HG02885 (cell line): ENCODE data around the gene SNRNP25.
"Not testable (repeated sequence)": the region's sequence is repeated elsewhere in the genome, so short reads cannot be mapped to it uniquely, and the experiment has no call there.

Source experiments
- ATAC-seq: cut with Tn5 transposase; IDR thresholded peaks from one replicate; pipeline ENCODE4 v1.9.1; 2021; ENCODE audit warnings: mild to moderate bottlenecking; ENCODE audit not compliant: unreplicated experiment, poor library complexity

The SNRNP25 gene

DNA sequence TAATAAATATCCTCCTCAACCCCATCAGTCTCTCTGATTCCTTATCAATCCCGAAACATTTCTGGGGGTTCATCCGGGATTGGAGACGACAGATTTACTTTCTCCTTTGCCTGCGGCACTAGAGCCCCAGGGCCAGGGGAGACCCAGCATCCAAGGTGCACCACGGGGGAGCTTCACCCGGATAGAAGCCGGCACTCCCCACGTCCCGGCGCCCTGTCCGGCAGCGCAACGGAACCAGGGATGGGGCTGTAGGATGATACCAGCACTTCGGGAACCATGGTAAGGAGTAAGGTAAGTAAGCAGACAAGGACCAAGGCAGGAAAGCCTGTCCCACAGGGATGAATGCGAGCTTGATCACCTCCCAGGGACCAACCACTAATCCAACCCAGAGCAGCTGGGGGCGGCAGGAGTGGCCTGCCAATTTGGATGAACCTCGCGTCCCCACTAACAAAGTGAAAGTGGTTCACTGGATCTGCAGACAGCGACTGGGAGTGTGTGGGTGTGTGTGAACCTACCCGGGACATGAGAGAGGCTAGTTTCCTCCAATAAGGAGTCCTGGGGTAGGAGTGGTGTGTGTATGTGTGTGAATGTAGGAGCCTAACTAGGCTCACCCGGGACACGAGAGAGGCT, 12.1 kb upstream of the SNRNP25 start:
- ATAC-seq = no peak

DNA sequence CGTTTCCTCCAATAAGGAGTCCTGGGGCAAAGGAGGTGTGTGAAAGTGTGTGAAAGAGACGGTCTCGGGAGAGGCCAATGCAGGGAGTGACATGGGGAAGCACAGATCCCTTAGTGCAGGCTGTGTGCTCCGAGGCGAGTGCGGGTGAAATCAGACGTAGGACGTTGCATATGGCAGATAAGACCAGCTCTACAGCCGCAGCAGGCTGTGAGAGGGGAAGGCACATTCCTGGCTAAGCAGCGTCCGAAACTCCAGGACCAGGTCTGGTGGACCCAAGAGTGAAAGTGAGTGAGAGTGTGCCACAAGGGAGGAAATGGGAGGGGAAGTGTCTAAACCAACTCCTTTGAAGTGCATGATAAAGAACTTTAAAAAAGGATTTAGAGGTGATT, 11.6 kb upstream of the SNRNP25 start:
- no peak for ATAC-seq

DNA sequence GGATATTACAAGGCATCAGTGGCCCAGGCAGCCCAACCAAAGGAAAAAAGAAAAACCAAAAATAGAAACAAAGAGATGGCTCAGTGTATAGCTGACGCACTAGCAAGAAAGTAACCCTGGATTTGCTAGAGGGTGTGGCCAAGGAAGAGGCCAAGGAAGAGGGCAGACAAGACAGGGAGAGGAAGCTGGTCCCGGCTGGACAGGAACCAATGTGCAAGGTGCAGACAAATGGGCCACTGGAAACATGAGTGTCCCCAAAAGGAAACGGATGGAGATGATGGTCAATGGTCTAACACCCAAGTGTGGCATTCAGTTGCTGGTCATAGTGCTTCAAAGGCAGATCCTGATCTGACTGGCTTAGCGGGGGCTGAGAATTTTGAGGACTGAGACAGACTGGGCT, 10.9 kb upstream of the SNRNP25 start:
- no peak for ATAC-seq

DNA sequence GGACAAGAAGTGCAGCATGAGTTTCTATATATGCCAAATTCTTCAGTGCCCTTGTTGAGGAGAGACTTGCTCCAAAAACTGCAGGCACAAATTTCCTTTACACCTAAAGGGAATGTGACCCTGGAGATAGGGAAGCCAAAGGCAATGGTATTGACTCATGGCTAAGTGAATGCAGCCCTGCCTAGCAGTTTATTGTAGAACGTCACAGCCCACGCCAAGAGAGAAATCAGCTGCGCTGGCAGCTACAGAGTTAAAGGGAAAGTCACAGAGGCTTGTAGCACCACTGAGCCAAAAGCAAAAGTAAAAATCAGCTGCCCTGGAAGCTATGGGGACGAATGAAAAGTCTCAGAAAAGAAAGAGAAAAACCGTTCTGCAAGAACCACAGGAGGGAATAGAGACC, 10.3 kb upstream of the SNRNP25 start:
- no peak for ATAC-seq

DNA sequence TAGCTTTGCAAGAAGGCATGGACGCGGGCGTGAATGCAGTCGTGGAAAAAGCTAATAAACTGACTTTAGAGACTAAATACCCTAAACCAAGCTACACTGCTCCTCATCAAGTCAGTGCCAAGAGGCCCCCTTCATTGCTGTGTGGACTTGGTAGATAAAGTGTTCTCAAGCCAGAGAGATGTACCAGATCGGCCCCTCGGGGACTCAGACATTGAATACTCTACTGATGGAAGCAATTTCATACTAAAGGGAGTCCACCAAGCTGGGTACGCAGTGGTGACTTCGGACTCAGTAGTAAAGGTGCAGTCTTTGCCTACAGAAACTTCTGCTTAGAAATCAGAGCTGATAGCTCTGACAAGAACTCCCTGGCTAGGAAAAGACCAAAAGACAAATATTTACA, 9.0 kb upstream of the SNRNP25 start:
- ATAC-seq = no peak

DNA sequence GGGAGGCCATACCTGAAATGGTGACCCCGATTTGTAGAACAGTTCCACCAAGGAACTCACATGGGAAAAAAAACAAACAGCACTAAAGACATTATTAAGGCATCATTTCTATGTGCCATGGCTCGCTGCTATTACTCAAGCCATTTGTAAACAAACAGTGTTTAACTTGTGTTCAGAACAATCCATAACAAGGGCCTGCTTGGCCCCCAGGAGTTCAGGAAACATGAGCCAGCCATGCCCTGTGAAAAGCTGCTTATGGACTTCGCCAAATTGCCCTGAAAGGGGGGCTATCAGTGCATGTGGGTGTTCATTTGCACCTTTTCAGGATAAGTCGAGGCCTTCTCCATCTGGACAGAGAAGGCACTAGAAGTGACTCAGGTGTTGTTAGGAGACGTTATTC, 8.2 kb upstream of the SNRNP25 start:
- no peak for ATAC-seq

DNA sequence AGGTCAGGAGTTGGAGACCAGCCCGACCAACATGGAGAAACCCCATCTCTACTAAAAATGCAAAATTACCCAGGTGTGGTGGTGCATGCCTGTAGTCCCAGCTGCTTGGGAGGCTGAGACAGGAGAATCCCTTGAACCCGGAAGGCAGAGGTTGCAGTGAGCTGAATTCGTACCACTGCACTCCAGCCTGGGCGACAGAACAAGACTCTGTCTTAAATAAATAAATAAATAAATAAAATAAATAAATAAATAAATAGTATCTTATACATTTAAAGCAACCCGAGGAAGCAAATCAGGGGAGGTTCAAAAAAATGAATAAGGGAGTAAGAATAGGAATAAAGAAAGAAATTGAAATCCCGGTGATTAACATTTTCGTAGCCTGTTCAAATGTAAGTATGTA, 7.1 kb upstream of the SNRNP25 start:
- not testable (repeated sequence) for ATAC-seq

GRCh38 chr16:47234-47633, 6.4 kb upstream of the SNRNP25 start:
- ATAC-seq = no peak

DNA sequence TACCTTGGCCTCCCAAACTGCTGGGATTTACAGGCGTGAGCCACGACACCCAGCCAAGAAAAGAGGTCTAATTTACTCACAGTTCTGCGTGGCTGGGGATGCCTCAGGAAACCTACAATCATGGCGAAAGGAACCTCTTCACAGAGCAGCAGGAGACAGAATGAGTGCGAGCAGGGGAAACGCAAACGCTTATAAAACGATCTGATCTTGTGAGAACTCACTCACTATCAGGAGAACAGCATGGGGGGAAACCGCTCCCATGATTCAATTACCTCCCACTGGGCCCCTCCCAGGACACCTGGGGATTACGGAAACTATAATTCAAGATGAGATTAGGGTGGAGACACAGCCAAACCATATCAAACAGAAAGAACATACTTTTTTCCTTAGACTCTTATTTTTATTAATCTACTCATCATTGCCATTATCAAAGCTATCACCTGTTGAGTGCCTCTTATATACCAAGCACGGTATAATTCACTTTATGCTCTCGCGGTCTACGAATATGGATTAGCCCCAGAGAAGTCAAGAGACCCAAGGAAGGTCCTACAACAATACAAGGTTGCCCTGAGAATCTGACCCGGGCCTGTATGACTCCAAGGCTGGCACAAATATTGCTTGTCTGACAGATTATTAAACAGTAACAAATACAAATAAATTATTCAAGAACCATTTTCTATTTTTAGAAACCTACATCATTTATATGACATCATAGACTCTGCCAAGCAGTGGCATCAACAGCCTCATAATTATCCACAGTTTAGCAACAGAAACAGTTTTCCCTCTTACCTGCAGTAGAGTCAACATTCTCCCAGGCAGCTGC, 2.6 kb upstream of the SNRNP25 start:
- no peak for ATAC-seq

GRCh38 chr16:54237-54581, 581 bp downstream of the SNRNP25 start:
- ATAC-seq = no peak

DNA sequence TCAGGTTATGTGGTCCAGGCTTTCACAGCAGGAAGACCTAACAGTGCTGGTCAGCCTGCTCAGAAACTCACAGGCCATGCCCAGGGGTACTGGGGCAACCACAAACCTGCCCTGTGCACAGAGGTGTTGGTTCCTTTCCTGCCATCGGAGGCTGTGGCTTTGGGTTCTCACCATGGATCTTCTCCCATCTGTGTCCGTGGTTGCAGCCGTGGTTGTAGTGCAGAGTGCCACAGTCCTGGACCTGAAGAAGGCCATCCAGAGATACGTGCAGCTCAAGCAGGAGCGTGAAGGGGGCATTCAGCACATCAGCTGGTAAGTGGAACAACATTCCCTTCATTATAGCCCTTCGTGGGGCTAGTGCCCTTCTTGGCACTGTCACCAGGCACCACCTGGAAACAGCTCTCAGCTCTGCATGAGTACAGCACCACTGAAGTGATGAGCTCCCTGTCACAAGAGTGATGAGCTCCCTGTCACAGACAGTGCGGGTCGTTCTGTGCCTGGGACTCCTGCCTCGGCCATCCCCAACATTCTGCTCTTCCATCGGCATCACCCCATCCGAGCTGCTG, 2.0 kb downstream of the SNRNP25 start:
- ATAC-seq = no peak

DNA sequence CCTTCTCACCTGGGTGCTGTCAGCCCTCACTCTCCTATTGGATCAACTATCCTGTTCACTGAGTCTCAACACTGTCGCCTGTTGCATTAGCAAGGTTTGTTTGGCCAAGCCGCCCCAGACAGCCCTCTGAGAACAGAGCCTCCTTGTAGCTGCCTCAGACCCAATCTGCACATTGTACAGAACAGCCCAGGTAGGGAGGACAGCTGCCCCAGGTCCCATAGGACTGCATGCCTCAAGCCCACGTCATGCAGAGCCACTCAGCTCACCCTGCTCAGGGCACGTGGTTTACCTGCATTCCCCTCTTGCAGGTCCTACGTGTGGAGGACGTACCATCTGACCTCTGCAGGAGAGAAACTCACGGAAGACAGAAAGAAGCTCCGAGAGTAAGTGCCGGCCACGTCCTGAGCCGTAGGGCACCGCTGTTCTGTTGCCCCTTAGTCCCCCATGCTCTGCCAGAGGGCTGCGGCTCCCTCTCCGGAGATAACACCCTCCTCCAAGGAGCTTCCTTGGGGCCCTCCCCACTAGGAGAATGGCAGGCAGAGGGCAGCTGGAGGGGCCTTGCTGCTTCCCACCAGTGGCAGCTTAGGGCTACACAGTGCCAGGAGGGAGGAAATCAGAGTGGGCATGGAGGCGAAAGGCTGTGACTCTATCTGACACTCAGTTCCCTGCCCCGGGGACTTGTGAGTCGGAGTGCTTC, 2.8 kb downstream of the SNRNP25 start:
- ATAC-seq = no peak

DNA sequence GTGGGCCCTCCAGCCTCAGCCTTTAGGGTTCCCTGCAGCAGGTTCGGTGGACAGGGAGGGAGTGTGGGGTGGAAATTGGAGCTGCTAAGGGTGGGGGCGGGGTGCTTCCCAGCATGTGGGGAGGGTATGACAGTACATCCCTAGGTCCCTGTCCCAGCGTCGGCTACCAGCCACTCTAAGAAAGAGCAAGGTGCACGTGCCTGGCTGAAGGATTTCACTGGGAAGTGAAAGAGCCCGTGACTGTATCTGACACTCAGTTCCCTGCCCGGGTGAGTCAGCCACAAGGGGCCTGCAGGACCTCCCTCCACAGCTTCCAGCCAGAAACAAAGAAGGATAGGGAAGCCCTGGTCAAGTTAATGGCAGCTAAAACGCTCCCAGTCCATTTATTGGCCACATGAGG, 4.1 kb downstream of the SNRNP25 start:
- no peak for ATAC-seq

DNA sequence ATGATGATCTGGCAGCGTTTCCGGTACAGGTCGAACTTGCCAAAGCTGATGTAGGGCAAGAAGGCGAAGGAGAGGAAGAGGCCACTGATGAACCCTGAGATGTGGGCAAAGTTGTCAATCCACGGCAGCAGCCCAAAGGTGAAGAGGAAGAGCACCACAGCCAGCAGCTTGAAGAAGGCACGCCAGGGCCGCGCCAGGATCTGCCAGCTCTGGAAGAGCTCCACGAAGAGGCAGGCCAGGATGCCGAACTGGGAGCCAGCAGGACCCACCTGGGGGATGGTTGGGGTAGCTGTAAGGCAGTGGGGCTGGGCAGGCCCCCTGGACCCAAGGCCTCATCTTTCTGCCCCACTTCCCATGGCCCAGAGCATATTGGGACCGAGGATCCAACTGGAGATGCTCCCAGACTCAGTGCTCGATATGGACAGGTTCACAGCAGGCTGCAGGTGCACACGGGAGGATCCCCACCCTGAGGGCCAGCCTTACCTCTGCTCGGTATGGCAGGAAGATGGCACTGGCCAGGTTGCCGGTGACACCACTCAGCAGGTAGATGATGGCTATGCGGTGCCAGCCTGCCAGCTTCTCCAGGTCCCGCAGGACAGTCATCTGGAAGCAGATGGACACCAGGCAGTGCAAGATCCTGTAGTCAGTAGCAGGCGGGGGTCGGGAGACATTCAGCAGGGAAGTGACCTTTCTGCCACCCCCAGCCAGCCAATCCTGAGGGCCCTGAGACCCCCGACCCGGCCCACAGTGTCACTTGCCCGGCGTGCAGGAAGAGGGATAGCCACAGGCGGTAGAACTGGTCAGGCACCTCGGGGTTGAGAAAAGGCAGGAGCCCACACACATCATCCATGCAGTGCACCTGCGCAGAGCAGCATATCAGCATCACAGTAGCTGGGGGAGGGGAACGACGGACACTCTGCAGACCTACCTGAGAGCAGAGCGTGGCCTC, 5.1 kb downstream of the SNRNP25 start:
- no peak for ATAC-seq

GRCh38 chr16:59440-60059, 5.9 kb downstream of the SNRNP25 start:
- ATAC-seq = no peak

GRCh38 chr16:60166-60565, 6.5 kb downstream of the SNRNP25 start:
- ATAC-seq = no peak

DNA sequence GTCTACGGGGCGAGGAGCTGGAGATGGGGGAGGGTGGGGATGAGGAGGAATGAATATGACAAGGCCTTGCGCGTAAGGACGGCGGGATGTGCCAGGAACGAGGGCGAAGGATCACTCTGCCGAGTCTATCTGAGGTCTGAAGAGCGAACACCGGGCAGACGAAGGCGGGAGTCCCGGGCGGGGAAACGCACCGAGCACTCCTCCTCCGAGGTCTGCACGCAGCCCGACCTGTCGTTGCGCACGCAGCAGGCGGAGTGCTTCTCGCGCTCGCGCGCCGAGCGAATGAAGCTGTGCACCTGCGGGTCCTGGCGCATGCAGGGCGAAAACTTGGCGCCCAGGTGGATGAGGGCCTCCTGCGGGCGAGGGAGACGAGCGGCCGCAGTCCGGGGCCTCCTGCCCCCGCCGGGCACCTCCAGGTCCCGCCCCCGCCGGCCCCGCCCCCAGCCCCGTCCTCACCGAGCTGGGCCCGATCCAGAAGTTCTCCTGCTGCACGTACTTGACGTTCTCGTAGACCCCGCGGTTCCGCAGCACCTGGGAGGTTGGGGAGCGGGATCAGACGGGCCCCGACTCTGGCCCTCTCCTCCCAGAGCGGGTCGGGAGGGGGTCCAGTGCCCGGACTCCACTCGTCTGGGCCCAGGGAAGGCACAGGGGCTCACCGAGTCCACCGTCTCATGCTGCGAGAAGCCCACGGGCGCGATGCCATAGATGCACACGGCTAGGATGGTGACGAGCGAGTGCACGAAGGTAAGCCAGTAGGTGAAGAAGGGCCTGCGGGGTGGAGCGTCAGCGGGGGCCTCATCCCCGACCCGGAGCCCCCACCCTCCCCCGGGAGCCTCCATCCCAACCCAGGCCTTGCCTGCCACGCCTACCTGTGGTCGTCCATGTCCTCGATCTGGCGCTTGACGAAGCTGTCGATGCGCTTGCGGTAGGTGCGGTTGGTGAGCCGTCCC, 7.6 kb downstream of the SNRNP25 start:
- ATAC-seq = no peak

- ATAC-seq = no peak
These were observed 8.3 kb downstream of the SNRNP25 start for GRCh38 chr16:61879-62281.
